ENCODE results near the gene EMC10. TPM values are rescaled to one million over a fixed set of nuclear protein-coding genes. Genes with fewer than 3 reads are reported as not detected.

EMC10 gene
- total and polyA plus RNA-seq, 2 experiments from 2014 or later = 35.6 to 160 TPM

- no peak for DNase-seq (ENCODE audit: low spot score)
- Histone ChIP-seq H2AFZ (no peak overlapping the region), H4K20me1 (ENCODE audit: insufficient read depth, poor library complexity, severe bottlenecking) (no peaks in the 10 kb centered on the region), H3K27me3 (peaks cover 23% of the 10 kb centered on the region), H3K9me3 (ENCODE audit: low read depth) (no peaks in the 10 kb centered on the region), H3K79me2 (no peaks in the 10 kb centered on the region), H3K4me1 (ENCODE audit: insufficient read depth) (no peaks in the 10 kb centered on the region), H3K4me3 (no peak overlapping the region), H3K36me3 (replicated peaks; ENCODE audit: insufficient read depth, low read depth) (no peaks in the 10 kb centered on the region), H3K9me2 (replicated peaks; ENCODE audit: insufficient read depth) (no peaks in the 10 kb centered on the region), H3K4me2 (no peak overlapping the region), H3K27ac (no peak overlapping the region)
- 89% methylated on average over 5 of the region's 5 CpGs for WGBS (ENCODE audit: low lambda C conversion rate, missing lambda C conversion rate)
- TF ChIP-seq EZH2 (IDR thresholded peaks at IDR 0.05; ENCODE audit: borderline replicate concordance) = no peak
- no peak for TF ChIP-seq EZH2phosphoT487 (IDR thresholded peaks at IDR 0.05; ENCODE audit: low read depth, severe bottlenecking, unreplicated experiment)
- TF ChIP-seq, protein P1, sequence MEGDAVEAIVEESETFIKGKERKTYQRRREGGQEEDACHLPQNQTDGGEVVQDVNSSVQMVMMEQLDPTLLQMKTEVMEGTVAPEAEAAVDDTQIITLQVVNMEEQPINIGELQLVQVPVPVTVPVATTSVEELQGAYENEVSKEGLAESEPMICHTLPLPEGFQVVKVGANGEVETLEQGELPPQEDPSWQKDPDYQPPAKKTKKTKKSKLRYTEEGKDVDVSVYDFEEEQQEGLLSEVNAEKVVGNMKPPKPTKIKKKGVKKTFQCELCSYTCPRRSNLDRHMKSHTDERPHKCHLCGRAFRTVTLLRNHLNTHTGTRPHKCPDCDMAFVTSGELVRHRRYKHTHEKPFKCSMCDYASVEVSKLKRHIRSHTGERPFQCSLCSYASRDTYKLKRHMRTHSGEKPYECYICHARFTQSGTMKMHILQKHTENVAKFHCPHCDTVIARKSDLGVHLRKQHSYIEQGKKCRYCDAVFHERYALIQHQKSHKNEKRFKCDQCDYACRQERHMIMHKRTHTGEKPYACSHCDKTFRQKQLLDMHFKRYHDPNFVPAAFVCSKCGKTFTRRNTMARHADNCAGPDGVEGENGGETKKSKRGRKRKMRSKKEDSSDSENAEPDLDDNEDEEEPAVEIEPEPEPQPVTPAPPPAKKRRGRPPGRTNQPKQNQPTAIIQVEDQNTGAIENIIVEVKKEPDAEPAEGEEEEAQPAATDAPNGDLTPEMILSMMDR (IDR thresholded peaks at IDR 0.05; ENCODE audit: poor library complexity) = no peak
These were observed 18.8 kb downstream of the EMC10 start for GRCh38 chr19:50495020-50495531.

DNA sequence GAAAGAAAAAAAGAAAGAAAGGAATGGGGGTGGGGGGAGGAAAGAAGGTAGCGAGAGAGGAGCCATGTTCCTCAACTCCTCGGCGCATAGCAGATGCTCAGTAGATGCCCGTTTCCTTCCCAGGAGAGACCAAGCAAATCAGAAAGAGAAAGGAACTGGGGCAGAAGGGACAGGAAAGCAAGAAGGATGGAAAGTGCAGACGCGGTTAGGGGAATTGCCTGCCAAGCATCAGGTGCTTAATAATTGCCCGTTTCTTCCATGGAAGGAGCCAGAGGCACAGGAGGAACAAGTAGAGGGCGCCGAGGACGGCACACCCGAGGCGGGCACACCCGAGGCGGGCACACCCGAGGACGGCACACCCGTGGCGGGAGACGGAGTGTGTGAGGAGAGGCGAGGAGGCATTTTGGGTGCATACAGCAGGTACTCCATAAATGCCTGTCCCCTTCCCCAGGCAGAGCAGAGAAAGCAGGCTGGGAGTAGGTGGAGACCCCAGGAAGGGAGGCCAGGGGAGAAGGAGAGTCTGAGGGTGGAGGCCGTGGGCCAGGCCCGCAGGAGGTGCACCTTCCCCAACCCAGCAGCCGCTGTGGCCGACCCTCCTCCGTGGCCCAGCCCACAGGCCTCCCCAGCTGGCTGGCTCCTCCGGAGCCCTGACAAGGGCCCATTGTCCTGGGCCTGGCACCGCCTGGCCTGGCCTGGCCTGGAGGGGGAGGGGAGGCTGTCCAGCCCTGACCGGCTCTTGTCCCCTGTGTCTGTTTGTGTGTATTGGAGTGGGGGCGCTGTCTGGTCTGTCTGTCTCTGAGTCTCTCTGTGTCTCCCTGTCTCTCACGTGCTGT is 20.1 kb downstream of the EMC10 start:
- no peaks in the 10 kb centered on the region for H3K9me3 ChIP-seq (ENCODE audit: low read depth)
- TF ChIP-seq EZH2 (IDR thresholded peaks at IDR 0.05; ENCODE audit: borderline replicate concordance) (no peak), EZH2phosphoT487 (IDR thresholded peaks at IDR 0.05; ENCODE audit: low read depth, severe bottlenecking, unreplicated experiment) (no peak)
- TF ChIP-seq, protein P1 (IDR thresholded peaks at IDR 0.05; ENCODE audit: poor library complexity) = no peak
- 81% methylated on average over 27 of the region's 30 CpGs for WGBS (ENCODE audit: low lambda C conversion rate, missing lambda C conversion rate)
- no peaks in the 10 kb centered on the region for H3K36me3 ChIP-seq (replicated peaks; ENCODE audit: insufficient read depth, low read depth)
- no peaks in the 10 kb centered on the region for H3K4me1 ChIP-seq (ENCODE audit: insufficient read depth)
- H3K4me2 ChIP-seq = no peak overlapping the region
- peaks cover 21% of the 10 kb centered on the region for H3K27me3 ChIP-seq
- no peak overlapping the region for H3K27ac ChIP-seq
- no peak for DNase-seq (ENCODE audit: low spot score)
- no peaks in the 10 kb centered on the region for H3K9me2 ChIP-seq (replicated peaks; ENCODE audit: insufficient read depth)
- H4K20me1 ChIP-seq (ENCODE audit: insufficient read depth, poor library complexity, severe bottlenecking) = no peaks in the 10 kb centered on the region
- no peak overlapping the region for H3K4me3 ChIP-seq
- H2AFZ ChIP-seq = no peak overlapping the region
- H3K79me2 ChIP-seq = no peaks in the 10 kb centered on the region

- no peak for DNase-seq (ENCODE audit: low spot score)
- H4K20me1 ChIP-seq (ENCODE audit: insufficient read depth, poor library complexity, severe bottlenecking) = no peaks in the 10 kb centered on the region
- H3K9me2 ChIP-seq (replicated peaks; ENCODE audit: insufficient read depth) = no peaks in the 10 kb centered on the region
- no peaks in the 10 kb centered on the region for H3K36me3 ChIP-seq (replicated peaks; ENCODE audit: insufficient read depth, low read depth)
- no peak overlapping the region for H3K4me3 ChIP-seq
- TF ChIP-seq EZH2 (IDR thresholded peaks at IDR 0.05; ENCODE audit: borderline replicate concordance) = no peak
- TF ChIP-seq EZH2phosphoT487 (IDR thresholded peaks at IDR 0.05; ENCODE audit: low read depth, severe bottlenecking, unreplicated experiment) = no peak
- no peak overlapping the region for H3K4me2 ChIP-seq
- H3K79me2 ChIP-seq = no peaks in the 10 kb centered on the region
- H3K4me1 ChIP-seq (ENCODE audit: insufficient read depth) = no peaks in the 10 kb centered on the region
- H3K27ac ChIP-seq = no peak overlapping the region
- 74% methylated on average over 6 of the region's 8 CpGs for WGBS (ENCODE audit: low lambda C conversion rate, missing lambda C conversion rate)
- H2AFZ ChIP-seq = no peak overlapping the region
- H3K27me3 ChIP-seq = peaks cover 15% of the 10 kb centered on the region
- H3K9me3 ChIP-seq (ENCODE audit: low read depth) = no peaks in the 10 kb centered on the region
These were observed 20.7 kb downstream of the EMC10 start for GRCh38 chr19:50497022-50497405.
